ENCODE results near the gene RPS6KA5. TPM values are rescaled to one million over a fixed set of nuclear protein-coding genes. Genes with fewer than 3 reads are reported as not detected.
A peak's percentile ranks its signal among the peaks of the same experiment; 100 is the strongest.

RPS6KA5 gene
- total RNA-seq, 1 experiment from 2014 or later: 3.8 TPM

GRCh38 chr14:90797919-90798318, 262.5 kb downstream of the RPS6KA5 start:
- H3K18ac ChIP-seq (ENCODE audit: insufficient read length, low read depth, low read length): no peak overlapping the region
- H2BK20ac ChIP-seq (ENCODE audit: low read depth, low read length, poor library complexity, severe bottlenecking): no peak overlapping the region
- no peak overlapping the region for H4K91ac ChIP-seq (ENCODE audit: insufficient read length, low read depth, low read length)
- no peak overlapping the region for H2BK5ac ChIP-seq (ENCODE audit: insufficient read length, low read length)
- no peaks in the 10 kb centered on the region; a peak in 1 of 5 replicates for H3K9me3 Mint-ChIP-seq
- no peak overlapping the region for H3K27ac ChIP-seq (ENCODE audit: insufficient read length, low read depth, low read length)
- no peak overlapping the region for H3K4ac ChIP-seq (ENCODE audit: low read depth, low read length)
- no peak overlapping the region for H3K9ac ChIP-seq (ENCODE audit: extremely low read depth, insufficient read length, low read length)
- no peaks in the 10 kb centered on the region for H3K4me1 ChIP-seq (ENCODE audit: insufficient read depth, low read length)
- H3K27me3 ChIP-seq (ENCODE audit: insufficient read depth, low read length): no peaks in the 10 kb centered on the region
- no peak overlapping the region for H3K23ac ChIP-seq (ENCODE audit: insufficient read length, low read depth, low read length)
- no peak overlapping the region for H2BK15ac ChIP-seq (ENCODE audit: low read depth, low read length)
- WGBS (ENCODE audit: extremely low coverage, insufficient read length, low lambda C conversion rate): no CpG with 5 or more reads among the region's 13 CpGs
- H3K79me1 ChIP-seq (ENCODE audit: insufficient read depth, low read depth, low read length, poor library complexity, severe bottlenecking): no peaks in the 10 kb centered on the region
- peaks cover 7 to 13% of the 10 kb centered on the region in 2 experiments; a peak in 3 of 4 replicates for H3K4me1 Mint-ChIP-seq
- H4K8ac ChIP-seq (replicated peaks; ENCODE audit: insufficient read length, low read depth, low read length): no peak overlapping the region
- H3K56ac ChIP-seq (ENCODE audit: insufficient read length, low read depth, low read length): no peak overlapping the region
- H3T11ph ChIP-seq (ENCODE audit: low read length): no peak overlapping the region
- H3K4me2 ChIP-seq (ENCODE audit: insufficient read depth, insufficient read length, low read length): no peak overlapping the region
- H3K4me3 Mint-ChIP-seq: no peak overlapping the region
- TF ChIP-seq CTCF (conservative IDR thresholded peaks at IDR 0.05): no peak
- no peak overlapping the region for H2BK120ac ChIP-seq (ENCODE audit: low read depth, low read length, poor library complexity, severe bottlenecking)
- H2AFZ ChIP-seq (ENCODE audit: low read length): no peak overlapping the region
- no peak overlapping the region for H2AK5ac ChIP-seq (ENCODE audit: insufficient read length, low read length)
- H3K23me2 ChIP-seq (ENCODE audit: insufficient read length, low read depth, low read length, poor library complexity, severe bottlenecking): no peaks in the 10 kb centered on the region
- no peak overlapping the region for H3K14ac ChIP-seq (ENCODE audit: insufficient read depth, low read length)
- peaks cover 0 to 5% (median 0%) of the 10 kb centered on the region in 3 experiments; a peak in 3 of 7 replicates for H3K36me3 Mint-ChIP-seq (ENCODE audit: insufficient read depth in 1 of 3, low read depth in 3 of 3)
- H3K9me3 ChIP-seq (ENCODE audit: control insufficient read depth, low read depth, low read length): no peaks in the 10 kb centered on the region
- DNase-seq: no peak
- no peaks in the 10 kb centered on the region for H4K20me1 ChIP-seq (ENCODE audit: control insufficient read depth, insufficient read depth, insufficient read length)
- H3K79me2 ChIP-seq (ENCODE audit: insufficient read depth, low read length): no peaks in the 10 kb centered on the region
- H2BK12ac ChIP-seq (ENCODE audit: insufficient read length, low read depth, low read length): no peak overlapping the region
- no peaks in the 10 kb centered on the region for H3K27me3 Mint-ChIP-seq (ENCODE audit: low read depth)
- no peak overlapping the region for H4K5ac ChIP-seq (ENCODE audit: insufficient read length, low read depth, low read length)
- H3K27ac Mint-ChIP-seq: peak overlapping the region in 2 of 3 experiments; percentile 73 to 81; a peak in 3 of 7 replicates

Other genes starting within 250 kb of the RPS6KA5 start
- gene TTC7B, start 244.2 kb downstream of the RPS6KA5 start, total RNA-seq (2021): 30.3 and 33.7 TPM in 2 replicates
- 24.8 and 29.6 TPM in 2 replicates for gene DGLUCY, start 53.4 kb upstream of the RPS6KA5 start, total RNA-seq (2021)
- gene GPR68, start 184.1 kb upstream of the RPS6KA5 start, total RNA-seq (2021): 0.07 and 0.33 TPM in 2 replicates